Esophagus muscularis mucosa (tissue), 4 donors: ENCODE data around the gene RTF2. TPM values are rescaled to one million over a fixed set of nuclear protein-coding genes. Genes with fewer than 3 reads are reported as not detected.
A peak's percentile ranks its signal among the peaks of the same experiment; 100 is the strongest.

ENCODE experiments used
- DNase-seq: peaks from one replicate; pipeline ENCODE4 v3.0.0-alpha.2; 2017; ENCODE audit errors: extremely low spot score
- H3K27ac ChIP-seq, 4 donors: fragments of 200-600 bp; sonication (generic); replicated peaks in 1 of 4; 1 replicate in 3 of 4; 2 replicates in 1 of 4; pipeline ENCODE4 v1.5.1; 2016 to 2019; ENCODE audit warnings: mild to moderate bottlenecking in 1 of 4
- H3K27me3 ChIP-seq, 4 donors: fragments of 200-600 bp; sonication (generic); one replicate each; pipeline versions ENCODE4 v1.5.1 to v1.6.0; 2016 to 2019
- H3K36me3 ChIP-seq, 4 donors: fragments of 200-600 bp; sonication (generic); one replicate each; pipeline ENCODE4 v1.5.1; 2016 to 2019
- H3K4me1 ChIP-seq, 4 donors: fragments of 200-600 bp; sonication (generic); one replicate each; pipeline ENCODE4 v1.5.1; 2016 to 2019
- H3K4me3 ChIP-seq, 4 donors: fragments of 200-600 bp; sonication (generic); 1 replicate in 2 of 4; 2 replicates in 2 of 4; pipeline ENCODE4 v1.5.1; 2016 to 2019; ENCODE audit warnings: mild to moderate bottlenecking in 4 of 4, moderate library complexity in 1 of 4
- H3K9me3 ChIP-seq, 4 donors: fragments of 200-600 bp; sonication (generic); 1 replicate in 3 of 4; 2 replicates in 1 of 4; pipeline ENCODE4 v1.5.1; 2016 to 2019
- EP300 ChIP-seq: sonication (generic); formaldehyde crosslinking; IDR thresholded peaks from one replicate; pipeline ENCODE4 v1.6.1; 2017; ENCODE audit warnings: antibody characterized with exemption
- POLR2A ChIP-seq: fragments of 450-650 bp; IDR thresholded peaks from one replicate; pipeline ENCODE4 v1.6.1; 2017; ENCODE audit warnings: antibody characterized with exemption, moderate library complexity, mild to moderate bottlenecking, low read depth
- POLR2AphosphoS5 ChIP-seq, 2 donors: sonication (generic); formaldehyde crosslinking; IDR thresholded peaks; one replicate each; pipeline ENCODE4 v1.6.1; 2017; ENCODE audit warnings: antibody characterized with exemption in 2 of 2
- WGBS: methylation state at CpG from one replicate; pipeline ENCODE4 v1.1.5; 2018; 5-methylcytosine and 5-hydroxymethylcytosine counted together
- intact Hi-C: fragments of 100-400 bp; cut with DNase I; formaldehyde crosslinking; loops from one replicate; pipeline ENCODE4 v1.15.1; 2023
- total RNA-seq, 4 donors: library from RNA; depleted of rRNA; stranded (reverse); fragments of >200 nt; gene quantifications; one replicate each; pipeline versions ENCODE4 v1.1.0 to v1.2.1, GENCODE V29; 2016
- TF ChIP-seq, protein P1 (sequence below), 3 experiments: fragments of 200-600 bp in 2 of 3; fragments of 450-650 bp in 1 of 3; sonication (generic) in 2 of 3; IDR thresholded peaks; one replicate each; pipeline ENCODE4 v1.5.1; 2017 to 2019; ENCODE audit warnings: antibody characterized with exemption in 3 of 3, mild to moderate bottlenecking in 2 of 3, moderate library complexity in 1 of 3

RTF2 gene
- total RNA-seq, 4 donors from 2014 or later = 71.0 to 93.3 (median 78.5) TPM

DNA sequence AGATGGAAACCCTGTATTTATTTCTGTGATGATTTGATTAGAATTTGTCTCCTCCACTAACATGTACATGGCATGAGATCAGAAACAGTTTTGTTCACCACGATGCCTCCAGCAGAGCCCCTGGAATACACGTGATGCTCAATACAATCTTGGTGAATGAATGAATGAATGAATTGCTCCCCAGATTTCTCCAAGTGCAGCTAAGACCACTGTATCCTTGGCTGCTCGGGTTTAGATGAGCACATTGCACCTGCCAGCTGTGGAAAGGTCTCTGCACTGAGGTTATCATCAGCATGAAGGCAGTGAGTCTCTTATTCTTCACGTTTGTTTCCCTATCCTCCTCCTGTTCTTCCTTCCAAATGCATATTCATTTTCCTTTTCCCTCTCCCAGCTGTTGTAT is 38.5 kb upstream of the RTF2 start:
- Histone ChIP-seq H3K27me3 (no peaks in the 10 kb centered on the region), H3K9me3 (no peaks in the 10 kb centered on the region), H3K27ac (peak overlapping the region; percentile 5 to 46 (median 18)), H3K4me1 (peaks cover 6 to 50% (median 42%) of the 10 kb centered on the region in 4 donors), H3K36me3 (no peaks in the 10 kb centered on the region), H3K4me3 (no peak overlapping the region)
- intact Hi-C loops = no loop called here
- no peak for DNase-seq
- WGBS = 30% methylated on average over 4 of the region's 4 CpGs
- TF ChIP-seq POLR2AphosphoS5 (IDR thresholded peaks at IDR 0.05) = no peak
- no peak for TF ChIP-seq EP300
- TF ChIP-seq, protein P1, sequence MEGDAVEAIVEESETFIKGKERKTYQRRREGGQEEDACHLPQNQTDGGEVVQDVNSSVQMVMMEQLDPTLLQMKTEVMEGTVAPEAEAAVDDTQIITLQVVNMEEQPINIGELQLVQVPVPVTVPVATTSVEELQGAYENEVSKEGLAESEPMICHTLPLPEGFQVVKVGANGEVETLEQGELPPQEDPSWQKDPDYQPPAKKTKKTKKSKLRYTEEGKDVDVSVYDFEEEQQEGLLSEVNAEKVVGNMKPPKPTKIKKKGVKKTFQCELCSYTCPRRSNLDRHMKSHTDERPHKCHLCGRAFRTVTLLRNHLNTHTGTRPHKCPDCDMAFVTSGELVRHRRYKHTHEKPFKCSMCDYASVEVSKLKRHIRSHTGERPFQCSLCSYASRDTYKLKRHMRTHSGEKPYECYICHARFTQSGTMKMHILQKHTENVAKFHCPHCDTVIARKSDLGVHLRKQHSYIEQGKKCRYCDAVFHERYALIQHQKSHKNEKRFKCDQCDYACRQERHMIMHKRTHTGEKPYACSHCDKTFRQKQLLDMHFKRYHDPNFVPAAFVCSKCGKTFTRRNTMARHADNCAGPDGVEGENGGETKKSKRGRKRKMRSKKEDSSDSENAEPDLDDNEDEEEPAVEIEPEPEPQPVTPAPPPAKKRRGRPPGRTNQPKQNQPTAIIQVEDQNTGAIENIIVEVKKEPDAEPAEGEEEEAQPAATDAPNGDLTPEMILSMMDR (IDR thresholded peaks at IDR 0.05) = no peak
- no peak for TF ChIP-seq POLR2A

DNA sequence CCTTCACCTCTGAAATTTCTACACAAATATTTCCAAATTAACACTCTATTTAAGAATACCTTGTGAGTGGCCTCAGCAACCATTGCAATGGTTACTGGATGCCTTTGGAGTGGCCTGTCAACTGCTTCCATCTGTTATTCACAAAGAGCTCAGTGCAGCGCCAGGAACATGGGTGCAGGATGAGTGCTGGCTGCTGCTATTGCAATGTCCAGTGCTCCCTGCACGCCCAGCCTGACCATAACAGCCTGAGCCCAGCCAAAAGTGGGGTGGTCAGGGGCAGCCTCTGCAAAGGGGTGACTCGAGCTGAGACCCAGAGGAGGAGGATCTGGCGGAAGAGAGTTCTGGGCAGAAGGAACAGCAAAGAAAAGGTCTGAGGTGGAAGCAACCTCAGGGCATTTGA is 38.0 kb upstream of the RTF2 start:
- peaks cover 6 to 52% (median 43%) of the 10 kb centered on the region in 4 donors for H3K4me1 ChIP-seq
- no peak for TF ChIP-seq POLR2A
- TF ChIP-seq, protein P1 (IDR thresholded peaks at IDR 0.05) = no peak
- TF ChIP-seq POLR2AphosphoS5 (IDR thresholded peaks at IDR 0.05) = no peak
- TF ChIP-seq EP300 = no peak
- H3K27me3 ChIP-seq = no peaks in the 10 kb centered on the region
- intact Hi-C loops = no loop called here
- H3K9me3 ChIP-seq = no peaks in the 10 kb centered on the region
- H3K4me3 ChIP-seq = no peak overlapping the region
- H3K36me3 ChIP-seq = no peaks in the 10 kb centered on the region
- H3K27ac ChIP-seq = peak overlapping the region; percentile 5 to 46 (median 18)
- 42% methylated on average over 4 of the region's 4 CpGs for WGBS
- no peak for DNase-seq

DNA sequence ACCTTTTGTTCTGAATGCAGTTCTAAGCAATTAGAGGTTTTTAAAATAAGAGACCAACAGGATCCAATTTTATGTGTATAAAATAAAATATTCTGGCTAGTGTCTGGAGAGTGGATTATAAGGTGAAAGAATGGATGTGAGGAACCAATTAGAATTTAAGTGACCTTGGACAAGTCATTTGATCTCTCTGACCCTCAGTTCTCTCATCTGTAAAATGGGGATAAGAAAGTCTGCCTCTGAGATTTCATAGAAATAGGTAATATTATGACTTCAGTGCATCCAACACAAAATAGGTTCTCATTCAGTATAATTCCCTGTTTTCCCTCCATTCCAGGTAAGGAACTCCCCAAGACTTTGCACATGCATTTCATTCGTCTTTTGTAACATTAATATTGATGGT is 37.5 kb upstream of the RTF2 start:
- no peak overlapping the region for H3K4me3 ChIP-seq
- 81% methylated on average over 1 of the region's 1 CpG for WGBS
- H3K4me1 ChIP-seq = peaks cover 6 to 52% (median 43%) of the 10 kb centered on the region in 4 donors
- intact Hi-C loops = no loop called here
- TF ChIP-seq, protein P1 (IDR thresholded peaks at IDR 0.05) = no peak
- TF ChIP-seq POLR2A (no peak), POLR2AphosphoS5 (IDR thresholded peaks at IDR 0.05) (no peak), EP300 (no peak)
- no peak for DNase-seq
- no peaks in the 10 kb centered on the region for H3K27me3 ChIP-seq
- no peaks in the 10 kb centered on the region for H3K36me3 ChIP-seq
- peak overlapping the region in 2 of 4 donors; percentile 14 to 46 for H3K27ac ChIP-seq
- H3K9me3 ChIP-seq = no peaks in the 10 kb centered on the region

DNA sequence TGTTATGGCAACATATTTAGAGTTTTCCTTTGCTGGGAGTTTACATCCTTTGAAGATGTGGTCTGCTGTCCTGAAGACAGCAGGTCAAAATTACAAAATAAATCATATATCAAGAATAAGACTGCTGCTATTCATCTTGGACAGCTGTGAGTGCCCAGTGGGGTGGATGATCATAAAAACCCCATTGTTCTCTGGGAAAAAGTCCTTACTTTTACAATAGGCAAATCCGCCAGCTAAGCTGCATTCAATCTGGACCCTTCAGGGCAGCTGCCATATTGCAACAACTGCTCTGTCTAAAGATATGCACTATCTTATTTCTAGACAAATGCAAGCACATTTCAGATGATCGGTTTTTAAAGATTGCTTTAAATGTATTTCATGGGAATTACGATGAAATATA is 37.0 kb upstream of the RTF2 start:
- intact Hi-C loops = no loop called here
- WGBS = 88% methylated on average over 3 of the region's 3 CpGs

DNA sequence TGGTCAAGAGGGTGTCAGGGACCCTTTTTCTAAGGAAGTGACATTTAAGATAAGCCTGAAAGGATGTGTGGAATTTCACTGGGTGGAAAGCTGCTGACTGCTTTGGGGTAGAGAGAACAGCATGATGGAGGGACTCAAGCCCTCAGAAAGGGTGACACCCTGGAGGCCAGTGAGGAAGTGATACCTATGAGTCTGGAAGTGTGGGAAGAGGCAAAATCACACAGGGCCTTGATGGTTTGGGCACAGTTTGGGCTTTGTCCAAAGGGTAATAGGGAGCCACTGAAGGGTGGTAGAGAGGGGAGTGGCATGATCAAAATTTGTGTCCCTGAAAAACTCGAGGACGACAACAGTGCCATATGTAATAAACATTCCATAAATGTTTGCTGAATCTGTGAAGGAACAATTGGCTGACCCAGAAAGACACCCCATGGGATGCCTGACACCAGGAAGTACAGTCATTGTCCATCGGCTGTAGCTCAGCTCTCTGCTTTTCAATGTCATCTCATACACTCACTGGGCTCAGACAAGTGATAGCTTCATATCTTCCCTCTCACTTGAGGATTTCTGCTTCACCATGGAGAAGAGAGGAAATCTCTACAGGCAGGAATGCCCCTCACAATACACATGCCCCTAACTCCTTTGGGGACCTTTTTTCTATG is 35.1 kb upstream of the RTF2 start:
- no peaks in the 10 kb centered on the region for H3K27me3 ChIP-seq
- H3K36me3 ChIP-seq = no peaks in the 10 kb centered on the region
- H3K4me1 ChIP-seq = peaks cover 6 to 60% (median 45%) of the 10 kb centered on the region in 4 donors
- DNase-seq = no peak
- no peak overlapping the region for H3K4me3 ChIP-seq
- no peaks in the 10 kb centered on the region for H3K9me3 ChIP-seq
- intact Hi-C loops = no loop called here
- 32% methylated on average over 3 of the region's 3 CpGs for WGBS
- no peak for TF ChIP-seq POLR2A
- TF ChIP-seq POLR2AphosphoS5 (IDR thresholded peaks at IDR 0.05) = no peak
- no peak for TF ChIP-seq EP300
- TF ChIP-seq, protein P1 (IDR thresholded peaks at IDR 0.05) = no peak
- H3K27ac ChIP-seq = peak overlapping the region; percentile 20 to 59 (median 51)

More for the DNA sequence above, 37.0 kb upstream of the RTF2 start:
- H3K36me3 ChIP-seq = no peaks in the 10 kb centered on the region
- no peak for TF ChIP-seq POLR2AphosphoS5 (IDR thresholded peaks at IDR 0.05)
- H3K27ac ChIP-seq = no peak overlapping the region
- H3K4me1 ChIP-seq = peaks cover 6 to 52% (median 43%) of the 10 kb centered on the region in 4 donors
- no peak overlapping the region for H3K4me3 ChIP-seq
- no peaks in the 10 kb centered on the region for H3K27me3 ChIP-seq
- H3K9me3 ChIP-seq = no peaks in the 10 kb centered on the region
- DNase-seq = no peak
